GM19455 (cell line): ENCODE data around the gene RELL2.

ENCODE experiments used
- ATAC-seq: cut with Tn5 transposase; IDR thresholded peaks from one replicate; pipeline ENCODE4 v1.9.1; 2021; ENCODE audit not compliant: unreplicated experiment

Gene RELL2

GRCh38 chr5:141675672-141676071 lies 38.9 kb downstream of the RELL2 start:
- no peak for ATAC-seq

DNA sequence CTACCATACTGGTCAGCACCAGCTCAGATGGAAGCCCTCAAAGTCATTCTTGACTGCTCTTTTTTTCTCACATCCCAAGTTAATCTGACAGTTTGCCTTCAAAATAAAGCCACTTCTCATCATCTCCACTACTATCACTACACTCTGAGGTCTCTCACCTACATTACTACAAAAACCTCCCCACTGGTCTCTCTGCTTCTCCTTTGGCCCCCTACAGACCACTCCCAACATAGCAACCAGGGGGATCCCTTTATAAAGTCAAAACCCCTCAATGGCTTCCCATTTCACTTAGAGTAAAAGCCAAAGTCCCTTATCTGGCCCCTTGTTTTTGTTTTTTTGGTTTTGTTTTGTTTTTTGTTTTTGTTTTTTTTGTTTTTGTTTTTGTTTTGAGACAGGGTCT lies 40.6 kb downstream of the RELL2 start:
- no peak for ATAC-seq

- ATAC-seq = no peak
These were observed 43.4 kb downstream of the RELL2 start for GRCh38 chr5:141680178-141680577.

GRCh38 chr5:141680751-141681201 lies 44.0 kb downstream of the RELL2 start:
- ATAC-seq = no peak

DNA sequence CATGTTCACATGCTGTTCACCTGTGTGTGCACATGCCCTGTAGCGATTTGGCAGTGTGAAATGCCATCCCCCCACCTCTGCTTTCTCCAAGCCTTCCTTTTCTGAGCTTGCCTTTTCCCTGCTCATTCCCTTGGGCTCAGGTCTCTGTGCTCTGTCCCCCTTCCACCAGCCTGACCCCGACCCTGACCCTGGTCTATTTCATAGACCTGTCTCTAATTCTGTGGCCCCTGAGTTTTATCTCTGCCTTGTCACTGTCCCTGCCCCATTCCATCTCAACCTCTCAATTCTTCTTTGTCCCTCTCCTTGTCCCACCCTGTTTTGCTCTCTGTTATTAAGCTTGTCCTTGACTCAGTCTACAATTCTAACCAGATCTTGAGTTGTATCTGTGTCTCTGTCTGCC lies 44.5 kb downstream of the RELL2 start:
- no peak for ATAC-seq

GRCh38 chr5:141681695-141682641 lies 45.2 kb downstream of the RELL2 start, which contains the start of gene ARAP3:
ARAP3 (minus strand) TSS chr5:141682230; CDS start chr5:141680486, 1,744 bp downstream.
- ATAC-seq = no peak

DNA sequence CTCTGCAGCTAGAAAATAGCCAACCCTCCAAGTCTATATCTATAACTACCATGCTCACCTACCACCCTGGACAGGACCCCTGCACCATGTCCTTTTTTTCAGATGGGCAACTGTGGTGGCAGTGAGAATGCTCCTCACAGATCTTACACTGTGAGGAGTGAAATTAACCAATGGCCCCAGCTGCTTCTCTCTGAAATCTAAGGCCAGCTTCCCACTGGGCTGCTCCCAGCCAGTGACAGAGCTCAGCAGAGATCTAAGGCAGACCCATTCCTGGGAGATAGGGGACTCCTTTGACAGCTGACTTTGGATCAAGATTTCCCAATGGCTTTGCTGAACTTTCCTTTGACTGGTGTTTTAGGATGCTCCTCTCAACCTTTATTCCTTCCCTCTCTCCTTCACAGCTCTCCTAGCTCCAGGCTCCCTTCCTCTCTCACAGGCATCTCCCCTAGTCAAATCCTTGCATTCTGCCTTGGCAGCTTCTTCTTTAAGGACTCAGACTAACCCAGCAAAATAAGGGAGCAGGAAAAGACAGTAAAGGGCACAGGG lies 46.9 kb downstream of the RELL2 start:
- no peak for ATAC-seq

DNA sequence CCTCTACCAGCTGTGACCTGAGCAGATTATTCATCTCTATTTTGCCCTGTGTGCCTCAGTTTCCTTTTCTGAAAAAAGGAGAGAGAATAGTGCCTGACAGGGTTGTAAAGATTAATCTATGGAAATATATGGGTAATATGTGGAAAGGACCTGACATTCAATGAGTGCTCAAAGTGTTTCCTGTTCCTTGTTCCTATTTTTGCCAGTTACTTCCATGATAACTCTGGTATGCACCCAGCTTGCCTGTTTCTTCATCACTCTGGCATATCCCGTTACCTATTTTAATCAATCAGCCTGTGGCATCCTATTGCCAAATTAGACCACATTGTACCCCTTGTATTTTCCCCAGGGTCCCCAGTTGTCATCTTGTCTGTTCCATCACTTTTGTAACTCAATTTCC lies 48.8 kb downstream of the RELL2 start:
- ATAC-seq = no peak

GRCh38 chr5:141686648-141687416 lies 50.0 kb downstream of the RELL2 start:
- ATAC-seq = no peak
